Liver (tissue), 9 donors: ENCODE data around the gene SCN8A. TPM values are rescaled to one million over a fixed set of nuclear protein-coding genes. Genes with fewer than 3 reads are reported as not detected.

Experiments used
- DNase-seq: peaks from one replicate; pipeline ENCODE4 v3.0.0-alpha.2; 2017; ENCODE audit warnings: low spot score
- H3K27ac ChIP-seq, 2 donors: one replicate each; pipeline ENCODE4 v1.7.0; 2013; ENCODE audit warnings: inconsistent platforms in 2 of 2, low read length in 2 of 2, control low read depth in 1 of 2, low read depth in 1 of 2, mild to moderate bottlenecking in 1 of 2
- H3K27me3 ChIP-seq, 4 donors: one replicate each; pipeline versions ENCODE4 v1.6.1 to v1.7.0; 2013; ENCODE audit warnings: low read length in 3 of 4, inconsistent platforms in 1 of 4, mild to moderate bottlenecking in 1 of 4, moderate library complexity in 1 of 4; ENCODE audit not compliant: control insufficient read depth in 4 of 4, insufficient read depth in 4 of 4
- H3K36me3 ChIP-seq, 4 donors: one replicate each; pipeline versions ENCODE4 v1.6.1 to v1.7.0; 2013; ENCODE audit warnings: low read length in 3 of 4, mild to moderate bottlenecking in 3 of 4, low read depth in 1 of 4, moderate library complexity in 1 of 4; ENCODE audit not compliant: control insufficient read depth in 4 of 4, insufficient read depth in 3 of 4
- H3K4me1 ChIP-seq, 4 donors: one replicate each; pipeline versions ENCODE4 v1.6.1 to v1.7.0; 2013; ENCODE audit warnings: low read length in 3 of 4, mild to moderate bottlenecking in 3 of 4, moderate library complexity in 1 of 4; ENCODE audit not compliant: control insufficient read depth in 4 of 4, insufficient read depth in 4 of 4
- H3K4me3 ChIP-seq, 3 donors: one replicate each; pipeline versions ENCODE4 v1.6.1 to v1.7.0; 2013; ENCODE audit warnings: low read length in 3 of 3, control low read depth in 1 of 3, low read depth in 1 of 3, mild to moderate bottlenecking in 1 of 3
- H3K9ac ChIP-seq, 2 donors: one replicate each; pipeline ENCODE4 v1.7.0; 2013; ENCODE audit warnings: low read length in 2 of 2, mild to moderate bottlenecking in 2 of 2, moderate library complexity in 2 of 2, control low read depth in 1 of 2, low read depth in 1 of 2
- H3K9me3 ChIP-seq, 4 donors: one replicate each; pipeline versions ENCODE4 v1.6.1 to v1.7.0; 2013; ENCODE audit warnings: low read length in 3 of 4; ENCODE audit not compliant: control insufficient read depth in 4 of 4
- EGR1 ChIP-seq, 2 donors: IDR thresholded peaks; 2 replicates each; pipeline ENCODE4 v1.6.1; 2016 to 2018; ENCODE audit warnings: antibody characterized with exemption in 2 of 2, low read depth in 2 of 2
- FOXA1 ChIP-seq: IDR thresholded peaks from 2 replicates; pipeline ENCODE4 v1.6.1; 2016; ENCODE audit warnings: antibody characterized with exemption
- FOXA2 ChIP-seq: IDR thresholded peaks from 2 replicates; pipeline ENCODE4 v1.6.1; 2016; ENCODE audit warnings: antibody characterized with exemption
- GABPA ChIP-seq, 2 donors: IDR thresholded peaks in 1 of 2; conservative IDR thresholded peaks in 1 of 2; 2 replicates each; pipeline ENCODE4 v1.6.1; 2016; ENCODE audit warnings: antibody characterized with exemption in 2 of 2, mild to moderate bottlenecking in 1 of 2, moderate library complexity in 1 of 2
- HNF4A ChIP-seq, 2 donors: conservative IDR thresholded peaks; 2 replicates each; pipeline ENCODE4 v1.6.1; 2016; ENCODE audit warnings: antibody characterized with exemption in 2 of 2, mild to moderate bottlenecking in 2 of 2
- HNF4G ChIP-seq: IDR thresholded peaks from 2 replicates; pipeline ENCODE4 v1.6.1; 2016; ENCODE audit warnings: antibody characterized with exemption
- JUND ChIP-seq, 2 donors: IDR thresholded peaks; 2 replicates each; pipeline ENCODE4 v1.6.1; 2016; ENCODE audit warnings: antibody characterized with exemption in 2 of 2
- NR2F2 ChIP-seq: IDR thresholded peaks from 2 replicates; pipeline ENCODE4 v1.6.1; 2016; ENCODE audit warnings: antibody characterized with exemption
- RAD21 ChIP-seq, 2 donors: IDR thresholded peaks; 2 replicates each; pipeline ENCODE4 v1.6.1; 2016; ENCODE audit warnings: antibody characterized with exemption in 2 of 2, mild to moderate bottlenecking in 2 of 2
- RXRA ChIP-seq, 2 donors: IDR thresholded peaks; 2 replicates each; pipeline ENCODE4 v1.6.1; 2017 to 2018; ENCODE audit warnings: antibody characterized with exemption in 2 of 2, mild to moderate bottlenecking in 1 of 2
- SP1 ChIP-seq: IDR thresholded peaks from 2 replicates; pipeline ENCODE4 v1.6.1; 2018; ENCODE audit warnings: antibody characterized with exemption, mild to moderate bottlenecking
- TAF1 ChIP-seq: conservative IDR thresholded peaks from 2 replicates; pipeline ENCODE4 v1.6.1; 2016; ENCODE audit warnings: antibody characterized with exemption, mild to moderate bottlenecking
- YY1 ChIP-seq: IDR thresholded peaks from 2 replicates; pipeline ENCODE4 v1.6.1; 2016; ENCODE audit warnings: antibody characterized with exemption, mild to moderate bottlenecking
- WGBS: extraction: QIAGEN DNeasy Blood & Tissue Kit; methylation state at CpG from one replicate; pipeline ENCODE4 v1.1.7; 2013; 5-methylcytosine and 5-hydroxymethylcytosine counted together
- polyA plus RNA-seq, 2 donors: library from polyadenylated mRNA; stranded (reverse) in 1 of 2; unstranded in 1 of 2; fragments of 200-250 nt in 1 of 2; fragments of >200 nt in 1 of 2; fragmentation: Nextera tagmentation in 1 of 2; extraction: Ambion mirVana in 1 of 2; gene quantifications; one replicate each; pipeline versions ENCODE4 v1.2.1 to v1.2.3, GENCODE V29; 2013 to 2015
- total RNA-seq, 2 donors: library from RNA; depleted of rRNA; stranded (reverse); fragments of >200 nt; gene quantifications; one replicate each; pipeline ENCODE4 v1.2.3, GENCODE V29; 2014
- TF ChIP-seq, protein P1 (sequence below): IDR thresholded peaks from 2 replicates; pipeline ENCODE4 v1.6.1; 2016; ENCODE audit warnings: antibody characterized with exemption
- TF ChIP-seq, protein P2 (sequence below): IDR thresholded peaks from 2 replicates; pipeline ENCODE4 v1.6.1; 2016; ENCODE audit warnings: antibody characterized with exemption
- TF ChIP-seq, protein P3 (sequence below): fragments of 150-350 bp; IDR thresholded peaks from 2 replicates; pipeline ENCODE4 v1.5.1; 2017; ENCODE audit warnings: improper control_type of control experiment, low read depth, low read length; ENCODE audit not compliant: missing input control
- TF ChIP-seq, protein P4 (sequence below): IDR thresholded peaks from 2 replicates; pipeline ENCODE4 v1.6.1; 2016; ENCODE audit warnings: antibody characterized with exemption
- TF ChIP-seq, protein P5 (sequence below): IDR thresholded peaks from 2 replicates; pipeline ENCODE4 v1.6.1; 2016; ENCODE audit warnings: antibody characterized with exemption, mild to moderate bottlenecking
- donor health status: healthy.
- donor health status: healthy.
- donor health status: healthy.
- donor health status: healthy.
- donor health status: healthy.

SCN8A gene
- total and polyA plus RNA-seq, 4 donors: 0.84 to 12.7 (median 3.8) TPM

DNA sequence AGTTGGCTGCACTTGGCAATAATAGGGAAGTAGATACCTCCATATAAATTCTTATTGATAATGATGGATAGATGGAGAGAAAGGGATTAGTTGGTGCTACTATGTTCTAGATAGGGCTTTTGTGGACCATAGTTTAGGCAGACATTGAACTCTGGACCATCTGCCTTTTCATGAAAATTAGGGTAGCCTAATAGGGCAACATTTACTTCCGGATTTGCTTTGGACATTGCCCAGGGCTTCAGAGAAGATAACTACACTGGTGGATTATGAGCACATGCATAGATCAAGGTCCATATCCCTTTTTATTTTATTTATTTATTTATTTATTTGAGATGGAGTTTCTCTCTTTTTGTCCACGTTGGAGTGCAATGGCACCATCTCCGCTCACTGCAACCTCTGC, 186.9 kb downstream of the SCN8A start:
- Histone ChIP-seq H3K27me3 (no peaks in the 10 kb centered on the region), H3K9me3 (no peaks in the 10 kb centered on the region), H3K27ac (peak overlapping the region; percentile 43 to 55), H3K36me3 (peaks cover 0 to 4% (median 1%) of the 10 kb centered on the region in 4 donors), H3K9ac (no peak overlapping the region), H3K4me3 (no peak overlapping the region), H3K4me1 (peaks cover 0 to 14% (median 7%) of the 10 kb centered on the region in 4 donors)
- WGBS: 51% methylated on average over 3 of the region's 3 CpGs
- DNase-seq: no peak
- TF ChIP-seq YY1 (peak; percentile 72), GABPA (IDR thresholded peaks at IDR 0.05 in 1 of 2, conservative IDR thresholded peaks at IDR 0.05 in 1 of 2) (peak in 1 of 2 donors; percentile 65), HNF4A (conservative IDR thresholded peaks at IDR 0.05) (peak; percentile 97 to 98), FOXA2 (peak; percentile 45), RAD21 (IDR thresholded peaks at IDR 0.05) (peak in 1 of 2 donors; percentile 52), HNF4G (peak; percentile 94), EGR1 (IDR thresholded peaks at IDR 0.05; ENCODE audit: low read depth in 2 of 2) (peak in 1 of 2 donors; percentile 56), RXRA (IDR thresholded peaks at IDR 0.05) (peak; percentile 62 to 81), FOXA1 (no peak), JUND (IDR thresholded peaks at IDR 0.05) (peak; percentile 33 to 59), TAF1 (no peak), SP1 (peak; percentile 80), NR2F2 (no peak)
- TF ChIP-seq, protein P1, sequence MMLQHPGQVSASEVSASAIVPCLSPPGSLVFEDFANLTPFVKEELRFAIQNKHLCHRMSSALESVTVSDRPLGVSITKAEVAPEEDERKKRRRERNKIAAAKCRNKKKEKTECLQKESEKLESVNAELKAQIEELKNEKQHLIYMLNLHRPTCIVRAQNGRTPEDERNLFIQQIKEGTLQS: no peak
- TF ChIP-seq, protein P2, sequence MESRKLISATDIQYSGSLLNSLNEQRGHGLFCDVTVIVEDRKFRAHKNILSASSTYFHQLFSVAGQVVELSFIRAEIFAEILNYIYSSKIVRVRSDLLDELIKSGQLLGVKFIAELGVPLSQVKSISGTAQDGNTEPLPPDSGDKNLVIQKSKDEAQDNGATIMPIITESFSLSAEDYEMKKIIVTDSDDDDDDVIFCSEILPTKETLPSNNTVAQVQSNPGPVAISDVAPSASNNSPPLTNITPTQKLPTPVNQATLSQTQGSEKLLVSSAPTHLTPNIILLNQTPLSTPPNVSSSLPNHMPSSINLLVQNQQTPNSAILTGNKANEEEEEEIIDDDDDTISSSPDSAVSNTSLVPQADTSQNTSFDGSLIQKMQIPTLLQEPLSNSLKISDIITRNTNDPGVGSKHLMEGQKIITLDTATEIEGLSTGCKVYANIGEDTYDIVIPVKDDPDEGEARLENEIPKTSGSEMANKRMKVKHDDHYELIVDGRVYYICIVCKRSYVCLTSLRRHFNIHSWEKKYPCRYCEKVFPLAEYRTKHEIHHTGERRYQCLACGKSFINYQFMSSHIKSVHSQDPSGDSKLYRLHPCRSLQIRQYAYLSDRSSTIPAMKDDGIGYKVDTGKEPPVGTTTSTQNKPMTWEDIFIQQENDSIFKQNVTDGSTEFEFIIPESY: peak; percentile 51
- TF ChIP-seq, protein P3, sequence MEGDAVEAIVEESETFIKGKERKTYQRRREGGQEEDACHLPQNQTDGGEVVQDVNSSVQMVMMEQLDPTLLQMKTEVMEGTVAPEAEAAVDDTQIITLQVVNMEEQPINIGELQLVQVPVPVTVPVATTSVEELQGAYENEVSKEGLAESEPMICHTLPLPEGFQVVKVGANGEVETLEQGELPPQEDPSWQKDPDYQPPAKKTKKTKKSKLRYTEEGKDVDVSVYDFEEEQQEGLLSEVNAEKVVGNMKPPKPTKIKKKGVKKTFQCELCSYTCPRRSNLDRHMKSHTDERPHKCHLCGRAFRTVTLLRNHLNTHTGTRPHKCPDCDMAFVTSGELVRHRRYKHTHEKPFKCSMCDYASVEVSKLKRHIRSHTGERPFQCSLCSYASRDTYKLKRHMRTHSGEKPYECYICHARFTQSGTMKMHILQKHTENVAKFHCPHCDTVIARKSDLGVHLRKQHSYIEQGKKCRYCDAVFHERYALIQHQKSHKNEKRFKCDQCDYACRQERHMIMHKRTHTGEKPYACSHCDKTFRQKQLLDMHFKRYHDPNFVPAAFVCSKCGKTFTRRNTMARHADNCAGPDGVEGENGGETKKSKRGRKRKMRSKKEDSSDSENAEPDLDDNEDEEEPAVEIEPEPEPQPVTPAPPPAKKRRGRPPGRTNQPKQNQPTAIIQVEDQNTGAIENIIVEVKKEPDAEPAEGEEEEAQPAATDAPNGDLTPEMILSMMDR: no peak
- TF ChIP-seq, protein P4, sequence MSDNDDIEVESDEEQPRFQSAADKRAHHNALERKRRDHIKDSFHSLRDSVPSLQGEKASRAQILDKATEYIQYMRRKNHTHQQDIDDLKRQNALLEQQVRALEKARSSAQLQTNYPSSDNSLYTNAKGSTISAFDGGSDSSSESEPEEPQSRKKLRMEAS: peak; percentile 77
- TF ChIP-seq, protein P5, sequence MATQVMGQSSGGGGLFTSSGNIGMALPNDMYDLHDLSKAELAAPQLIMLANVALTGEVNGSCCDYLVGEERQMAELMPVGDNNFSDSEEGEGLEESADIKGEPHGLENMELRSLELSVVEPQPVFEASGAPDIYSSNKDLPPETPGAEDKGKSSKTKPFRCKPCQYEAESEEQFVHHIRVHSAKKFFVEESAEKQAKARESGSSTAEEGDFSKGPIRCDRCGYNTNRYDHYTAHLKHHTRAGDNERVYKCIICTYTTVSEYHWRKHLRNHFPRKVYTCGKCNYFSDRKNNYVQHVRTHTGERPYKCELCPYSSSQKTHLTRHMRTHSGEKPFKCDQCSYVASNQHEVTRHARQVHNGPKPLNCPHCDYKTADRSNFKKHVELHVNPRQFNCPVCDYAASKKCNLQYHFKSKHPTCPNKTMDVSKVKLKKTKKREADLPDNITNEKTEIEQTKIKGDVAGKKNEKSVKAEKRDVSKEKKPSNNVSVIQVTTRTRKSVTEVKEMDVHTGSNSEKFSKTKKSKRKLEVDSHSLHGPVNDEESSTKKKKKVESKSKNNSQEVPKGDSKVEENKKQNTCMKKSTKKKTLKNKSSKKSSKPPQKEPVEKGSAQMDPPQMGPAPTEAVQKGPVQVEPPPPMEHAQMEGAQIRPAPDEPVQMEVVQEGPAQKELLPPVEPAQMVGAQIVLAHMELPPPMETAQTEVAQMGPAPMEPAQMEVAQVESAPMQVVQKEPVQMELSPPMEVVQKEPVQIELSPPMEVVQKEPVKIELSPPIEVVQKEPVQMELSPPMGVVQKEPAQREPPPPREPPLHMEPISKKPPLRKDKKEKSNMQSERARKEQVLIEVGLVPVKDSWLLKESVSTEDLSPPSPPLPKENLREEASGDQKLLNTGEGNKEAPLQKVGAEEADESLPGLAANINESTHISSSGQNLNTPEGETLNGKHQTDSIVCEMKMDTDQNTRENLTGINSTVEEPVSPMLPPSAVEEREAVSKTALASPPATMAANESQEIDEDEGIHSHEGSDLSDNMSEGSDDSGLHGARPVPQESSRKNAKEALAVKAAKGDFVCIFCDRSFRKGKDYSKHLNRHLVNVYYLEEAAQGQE: no peak
